ENCODE results near the gene COPG2.

- TF ChIP-seq, protein P1, sequence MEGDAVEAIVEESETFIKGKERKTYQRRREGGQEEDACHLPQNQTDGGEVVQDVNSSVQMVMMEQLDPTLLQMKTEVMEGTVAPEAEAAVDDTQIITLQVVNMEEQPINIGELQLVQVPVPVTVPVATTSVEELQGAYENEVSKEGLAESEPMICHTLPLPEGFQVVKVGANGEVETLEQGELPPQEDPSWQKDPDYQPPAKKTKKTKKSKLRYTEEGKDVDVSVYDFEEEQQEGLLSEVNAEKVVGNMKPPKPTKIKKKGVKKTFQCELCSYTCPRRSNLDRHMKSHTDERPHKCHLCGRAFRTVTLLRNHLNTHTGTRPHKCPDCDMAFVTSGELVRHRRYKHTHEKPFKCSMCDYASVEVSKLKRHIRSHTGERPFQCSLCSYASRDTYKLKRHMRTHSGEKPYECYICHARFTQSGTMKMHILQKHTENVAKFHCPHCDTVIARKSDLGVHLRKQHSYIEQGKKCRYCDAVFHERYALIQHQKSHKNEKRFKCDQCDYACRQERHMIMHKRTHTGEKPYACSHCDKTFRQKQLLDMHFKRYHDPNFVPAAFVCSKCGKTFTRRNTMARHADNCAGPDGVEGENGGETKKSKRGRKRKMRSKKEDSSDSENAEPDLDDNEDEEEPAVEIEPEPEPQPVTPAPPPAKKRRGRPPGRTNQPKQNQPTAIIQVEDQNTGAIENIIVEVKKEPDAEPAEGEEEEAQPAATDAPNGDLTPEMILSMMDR (IDR thresholded peaks at IDR 0.05; ENCODE audit: extremely low read depth in 1 of 2, insufficient read depth in 1 of 2, low read depth in 1 of 2, low read length in 2 of 2) = no peak
- no peak for TF ChIP-seq POLR2A (IDR thresholded peaks at IDR 0.05; ENCODE audit: low read depth, low read length)
- no peak for TF ChIP-seq MAX (IDR thresholded peaks at IDR 0.05; ENCODE audit: insufficient read depth, insufficient read length)
- TF ChIP-seq EZH2 (IDR thresholded peaks at IDR 0.05; ENCODE audit: borderline replicate concordance, low read depth, low read length, severe bottlenecking) = no peak
- TF ChIP-seq POLR2AphosphoS5 (IDR thresholded peaks at IDR 0.05; ENCODE audit: insufficient read depth, low read depth, low read length) = no peak
- no peak for TF ChIP-seq MYC (IDR thresholded peaks at IDR 0.05; ENCODE audit: low read depth, low read length)
- no peak for TF ChIP-seq FOS (IDR thresholded peaks at IDR 0.05; ENCODE audit: borderline replicate concordance, insufficient read depth, low read length)
Measured at GRCh38 chr7:130689683-130690082, 21.1 kb upstream of the COPG2 start.
